LNCAP (cell line): ENCODE results near the gene HOXB3.

Source experiments
- CTCF ChIP-seq: fragments of 450-650 bp; IDR thresholded peaks from 2 replicates; pipeline ENCODE4 v1.5.1; 2017; ENCODE audit warnings: mild to moderate bottlenecking

HOXB3 gene

GRCh38 chr17:48548523-48549280 lies 41.3 kb downstream of the HOXB3 start:
- no peak for TF ChIP-seq CTCF

GRCh38 chr17:48547808-48548522 lies 42.1 kb downstream of the HOXB3 start:
- no peak for TF ChIP-seq CTCF

- no peak for TF ChIP-seq CTCF
Measured at GRCh38 chr17:48546924-48547807, 42.9 kb downstream of the HOXB3 start.

- no peak for TF ChIP-seq CTCF
Measured at GRCh38 chr17:48546137-48546923, 43.7 kb downstream of the HOXB3 start.

GRCh38 chr17:48545539-48545938 lies 44.5 kb downstream of the HOXB3 start:
- no peak for TF ChIP-seq CTCF

DNA sequence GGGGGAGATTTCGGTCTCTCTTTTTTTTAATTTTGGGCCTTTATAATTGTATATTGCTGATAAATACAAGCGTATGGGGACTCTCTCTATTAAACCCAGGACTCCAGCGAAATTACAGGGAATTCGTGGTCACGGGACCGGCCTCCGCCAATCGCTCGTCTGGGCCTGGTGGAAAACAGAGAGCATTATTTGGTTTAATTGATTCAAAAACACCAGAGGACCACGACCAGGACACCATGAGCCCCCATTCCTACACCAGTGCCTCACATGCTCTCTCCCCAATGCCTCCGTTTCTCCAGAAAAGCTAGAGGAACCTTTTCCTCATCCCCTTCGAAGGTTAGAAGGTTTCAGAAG lies 45.0 kb downstream of the HOXB3 start, which contains the start of gene HOXB2:
TSS of gene HOXB2 (minus strand) at position 88 of the 354 bp plus-strand sequence. CDS start 198 bp downstream, outside the sequence.
- TF ChIP-seq CTCF: no peak
